ENCODE results near the gene GALK2. TPM values are rescaled to one million over a fixed set of nuclear protein-coding genes. Genes with fewer than 3 reads are reported as not detected.

Gene GALK2
- total RNA-seq, 4 donors from 2014 or later: 34.5 to 56.6 (median 47.4) TPM

DNA sequence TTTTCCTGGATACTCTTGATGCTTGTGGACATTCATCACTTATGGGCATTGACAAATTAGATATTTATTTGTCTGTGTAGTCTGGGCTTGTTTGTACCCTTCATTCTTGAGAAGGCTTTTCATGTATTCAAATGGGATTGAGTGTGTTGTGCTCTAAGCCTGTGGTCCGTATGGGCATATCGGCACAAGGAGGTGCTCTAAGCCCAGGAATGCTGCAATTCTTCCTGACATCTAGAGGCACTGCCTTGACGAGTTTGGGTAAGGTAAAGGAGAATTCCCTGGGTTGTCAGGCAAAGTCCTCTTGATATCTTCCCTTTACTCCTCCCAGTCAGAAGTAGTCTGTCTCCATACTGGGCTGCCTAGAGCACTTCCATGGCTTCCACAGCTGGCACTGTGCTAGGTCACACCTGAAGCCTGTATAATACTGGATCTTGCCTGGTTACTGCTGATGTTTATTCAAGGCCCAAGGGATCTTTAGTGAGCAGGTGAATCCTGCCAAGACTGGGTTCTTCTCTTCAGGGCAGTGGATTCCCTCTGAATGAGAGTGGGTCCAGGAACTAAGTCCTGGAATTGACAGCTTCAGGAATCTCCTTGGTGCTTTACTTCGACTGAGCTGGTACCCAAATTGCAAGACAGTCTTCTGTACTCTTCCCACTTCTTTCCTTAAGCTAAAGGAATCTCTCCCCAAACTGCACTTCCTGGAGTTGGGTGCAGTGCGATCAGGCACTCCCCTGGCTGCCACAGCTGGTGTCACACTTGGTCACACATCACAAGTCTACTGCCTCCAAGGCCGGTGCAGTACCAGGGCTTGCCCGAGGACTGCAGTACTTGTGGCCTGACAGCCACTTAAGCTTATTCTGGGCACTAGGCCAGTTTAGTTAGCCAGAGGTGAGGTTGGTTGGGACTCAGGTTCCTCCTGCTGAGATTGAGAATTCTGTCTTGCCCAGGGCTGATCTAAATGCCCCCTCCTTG lies 46.0 kb downstream of the GALK2 start:
- no peaks in the 10 kb centered on the region for H3K4me1 ChIP-seq
- TF ChIP-seq POLR2A (IDR thresholded peaks at IDR 0.05) (no peak), EP300 (IDR thresholded peaks at IDR 0.05) (no peak)
- TF ChIP-seq, protein P1, sequence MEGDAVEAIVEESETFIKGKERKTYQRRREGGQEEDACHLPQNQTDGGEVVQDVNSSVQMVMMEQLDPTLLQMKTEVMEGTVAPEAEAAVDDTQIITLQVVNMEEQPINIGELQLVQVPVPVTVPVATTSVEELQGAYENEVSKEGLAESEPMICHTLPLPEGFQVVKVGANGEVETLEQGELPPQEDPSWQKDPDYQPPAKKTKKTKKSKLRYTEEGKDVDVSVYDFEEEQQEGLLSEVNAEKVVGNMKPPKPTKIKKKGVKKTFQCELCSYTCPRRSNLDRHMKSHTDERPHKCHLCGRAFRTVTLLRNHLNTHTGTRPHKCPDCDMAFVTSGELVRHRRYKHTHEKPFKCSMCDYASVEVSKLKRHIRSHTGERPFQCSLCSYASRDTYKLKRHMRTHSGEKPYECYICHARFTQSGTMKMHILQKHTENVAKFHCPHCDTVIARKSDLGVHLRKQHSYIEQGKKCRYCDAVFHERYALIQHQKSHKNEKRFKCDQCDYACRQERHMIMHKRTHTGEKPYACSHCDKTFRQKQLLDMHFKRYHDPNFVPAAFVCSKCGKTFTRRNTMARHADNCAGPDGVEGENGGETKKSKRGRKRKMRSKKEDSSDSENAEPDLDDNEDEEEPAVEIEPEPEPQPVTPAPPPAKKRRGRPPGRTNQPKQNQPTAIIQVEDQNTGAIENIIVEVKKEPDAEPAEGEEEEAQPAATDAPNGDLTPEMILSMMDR (IDR thresholded peaks at IDR 0.05): no peak
- DNase-seq (ENCODE audit: low spot score in 2 of 2): no peak
- H3K9me3 ChIP-seq: peaks cover 0 to 22% (median 2%) of the 10 kb centered on the region in 4 donors
- H3K27ac ChIP-seq: no peak overlapping the region
- peaks cover 0 to 46% (median 0%) of the 10 kb centered on the region in 3 donors for H3K36me3 ChIP-seq
- H3K4me3 ChIP-seq: no peak overlapping the region
- no peaks in the 10 kb centered on the region for H3K27me3 ChIP-seq
- WGBS, 2 donors: 86 to 100% methylated on average over 7 of the region's 7 CpGs

DNA sequence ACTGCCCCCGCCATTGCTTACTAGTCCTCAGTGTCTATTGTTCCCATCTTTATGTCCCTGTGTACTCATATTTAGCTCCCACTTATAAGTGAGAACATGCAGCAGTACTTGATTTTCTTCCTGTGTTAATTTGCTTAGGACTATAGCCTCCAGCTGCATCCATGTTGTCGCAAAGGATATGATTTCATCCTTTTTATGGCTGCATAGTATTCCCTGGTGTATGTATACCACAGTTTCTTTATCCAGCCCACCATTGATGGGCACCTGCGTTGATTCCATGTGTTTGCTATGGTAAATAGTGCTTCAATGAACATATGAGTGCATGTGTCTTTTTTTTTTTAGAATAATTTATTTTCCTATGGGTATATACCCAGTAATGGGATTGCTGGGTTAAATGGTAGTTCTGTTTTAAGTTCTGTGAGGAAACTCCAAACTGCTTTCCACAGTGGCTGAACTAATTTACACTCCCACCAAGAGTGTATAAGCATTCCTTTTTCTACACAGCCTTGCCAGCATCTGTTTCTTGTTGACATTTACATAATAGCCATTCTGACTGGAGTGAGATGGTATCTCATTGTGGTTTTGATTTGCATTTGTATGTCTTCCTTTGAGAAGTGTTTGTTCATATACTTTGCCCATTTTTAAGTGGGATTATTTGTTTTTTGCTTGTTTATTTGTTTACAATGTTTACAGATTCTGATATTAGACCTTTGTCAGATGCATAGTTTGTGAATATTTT lies 53.7 kb downstream of the GALK2 start:
- no peak for DNase-seq (ENCODE audit: low spot score in 2 of 2)
- 65 to 86% methylated on average over 3 of the region's 3 CpGs for WGBS, 2 donors
- Histone ChIP-seq H3K36me3 (peaks cover 0 to 67% (median 0%) of the 10 kb centered on the region in 3 donors), H3K4me3 (no peak overlapping the region), H3K4me1 (no peaks in the 10 kb centered on the region), H3K27ac (no peak overlapping the region), H3K9me3 (peaks cover 0 to 32% (median 0%) of the 10 kb centered on the region in 4 donors), H3K27me3 (no peaks in the 10 kb centered on the region)
- TF ChIP-seq POLR2A (IDR thresholded peaks at IDR 0.05): no peak
- TF ChIP-seq, protein P1 (IDR thresholded peaks at IDR 0.05): no peak
- no peak for TF ChIP-seq EP300 (IDR thresholded peaks at IDR 0.05)

GRCh38 chr15:49225572-49226281 lies 55.7 kb downstream of the GALK2 start:
- H3K36me3 ChIP-seq: peaks cover 0 to 69% (median 0%) of the 10 kb centered on the region in 3 donors
- no peak overlapping the region for H3K4me3 ChIP-seq
- no peak for TF ChIP-seq EP300 (IDR thresholded peaks at IDR 0.05)
- TF ChIP-seq, protein P1 (IDR thresholded peaks at IDR 0.05): peak in 1 of 5 experiments; percentile 6
- no peak for DNase-seq (ENCODE audit: low spot score in 2 of 2)
- no peaks in the 10 kb centered on the region for H3K4me1 ChIP-seq
- H3K27me3 ChIP-seq: no peaks in the 10 kb centered on the region
- H3K27ac ChIP-seq: no peak overlapping the region
- 92 to 93% methylated on average over 3 of the region's 3 CpGs for WGBS, 2 donors
- peaks cover 0 to 34% (median 0%) of the 10 kb centered on the region in 4 donors for H3K9me3 ChIP-seq

GRCh38 chr15:49227602-49228001 lies 57.6 kb downstream of the GALK2 start:
- peaks cover 0 to 23% (median 0%) of the 10 kb centered on the region in 4 donors for H3K9me3 ChIP-seq
- no peaks in the 10 kb centered on the region for H3K27me3 ChIP-seq
- H3K27ac ChIP-seq: no peak overlapping the region
- no peak overlapping the region for H3K4me3 ChIP-seq
- DNase-seq (ENCODE audit: low spot score in 2 of 2): no peak
- peaks cover 0 to 76% (median 0%) of the 10 kb centered on the region in 3 donors for H3K36me3 ChIP-seq
- no peak for TF ChIP-seq POLR2A (IDR thresholded peaks at IDR 0.05)
- TF ChIP-seq, protein P1 (IDR thresholded peaks at IDR 0.05): no peak
- TF ChIP-seq EP300 (IDR thresholded peaks at IDR 0.05): no peak
- no peaks in the 10 kb centered on the region for H3K4me1 ChIP-seq

All from tibial nerve (tissue), 4 donors.